Spleen (tissue), 11 donors: ENCODE data around the gene TSC22D1. TPM values are rescaled to one million over a fixed set of nuclear protein-coding genes. Genes with fewer than 3 reads are reported as not detected.
A peak's percentile ranks its signal among the peaks of the same experiment; 100 is the strongest.

ENCODE experiments used
- DNase-seq: peaks from one replicate; pipeline ENCODE4 v3.0.0-alpha.2; 2020
- H3K27ac ChIP-seq, 8 donors: fragments of 200-600 bp; sonication (generic) in 7 of 8; 1 replicate in 4 of 8; 2 replicates in 4 of 8; pipeline versions ENCODE4 v1.5.0 to v1.8.0; 2016 to 2021; ENCODE audit warnings: inconsistent platforms in 4 of 8, mild to moderate bottlenecking in 4 of 8, moderate library complexity in 1 of 8
- H3K27me3 ChIP-seq, 7 donors: fragments of 200-600 bp; sonication (generic) in 6 of 7; replicated peaks in 1 of 7; 1 replicate in 4 of 7; 2 replicates in 3 of 7; pipeline versions ENCODE4 v1.5.0 to v1.8.0; 2016 to 2021; ENCODE audit warnings: inconsistent platforms in 3 of 7, mild to moderate bottlenecking in 1 of 7
- H3K36me3 ChIP-seq, 6 donors: fragments of 200-600 bp; sonication (generic) in 5 of 6; 1 replicate in 4 of 6; 2 replicates in 2 of 6; pipeline versions ENCODE4 v1.5.0 to v1.8.0; 2016 to 2021; ENCODE audit warnings: inconsistent platforms in 2 of 6
- H3K4me1 ChIP-seq, 6 donors: fragments of 200-600 bp; sonication (generic) in 5 of 6; 1 replicate in 3 of 6; 2 replicates in 3 of 6; pipeline versions ENCODE4 v1.5.0 to v1.8.0; 2016 to 2021; ENCODE audit warnings: inconsistent platforms in 3 of 6
- H3K4me3 ChIP-seq, 8 donors: fragments of 200-600 bp; sonication (generic) in 7 of 8; 1 replicate in 4 of 8; 2 replicates in 4 of 8; pipeline versions ENCODE4 v1.5.0 to v1.8.0; 2016 to 2021; ENCODE audit warnings: inconsistent platforms in 4 of 8, mild to moderate bottlenecking in 4 of 8, moderate library complexity in 2 of 8
- H3K9me3 ChIP-seq, 8 donors: fragments of 200-600 bp; sonication (generic) in 7 of 8; 1 replicate in 4 of 8; 2 replicates in 4 of 8; pipeline versions ENCODE4 v1.5.0 to v1.8.0; 2016 to 2021; ENCODE audit warnings: inconsistent platforms in 4 of 8
- CTCF ChIP-seq, 11 experiments: fragments of 200-600 bp in 7 of 11; fragments of 450-650 bp in 4 of 11; sonication (generic) in 4 of 11; IDR thresholded peaks in 8 of 11; conservative IDR thresholded peaks in 3 of 11; 1 replicate in 7 of 11; 2 replicates in 4 of 11; pipeline versions ENCODE4 v1.4.0 to v1.8.0; 2016 to 2021; ENCODE audit warnings: antibody characterized with exemption in 11 of 11, inconsistent platforms in 4 of 11, mild to moderate bottlenecking in 1 of 11
- POLR2A ChIP-seq, 3 donors: fragments of 450-650 bp; IDR thresholded peaks; one replicate each; pipeline ENCODE4 v1.5.1; 2017; ENCODE audit warnings: antibody characterized with exemption in 3 of 3, mild to moderate bottlenecking in 1 of 3
- POLR2AphosphoS5 ChIP-seq, 3 donors: sonication (generic); formaldehyde crosslinking; IDR thresholded peaks; one replicate each; pipeline ENCODE4 v1.5.1; 2017; ENCODE audit warnings: antibody characterized with exemption in 3 of 3
- WGBS, 5 donors: extraction: QIAGEN DNeasy Blood & Tissue Kit in 3 of 5; methylation state at CpG; one replicate each; pipeline versions ENCODE4 v1.1.5 to v1.1.7; 2013 to 2018; 5-methylcytosine and 5-hydroxymethylcytosine counted together
- intact Hi-C: fragments of 100-400 bp; cut with DNase I; formaldehyde crosslinking; loops from one replicate; pipeline ENCODE4 v1.15.0; 2023; ENCODE audit warnings: low total_unique reads
- polyA plus RNA-seq, 3 donors: library from polyadenylated mRNA; stranded (reverse); fragments of 200-250 nt; gene quantifications; one replicate each; pipeline ENCODE4 v1.2.1, GENCODE V29; 2013
- total RNA-seq, 7 donors: library from RNA; depleted of rRNA in 3 of 7; stranded (reverse); fragments of >200 nt in 3 of 7; fragmentation: NEBNext Ultra II Directional in 4 of 7; extraction: Animal tissue kit (Norgen Biotek cat#: 25700) in 4 of 7; gene quantifications; one replicate each; pipeline versions ENCODE4 v1.1.0 to v1.2.1, GENCODE V29; 2016 to 2021
- donor health status: healthy with polysubstance abuse.
- donor health status: DM: no; HTN: no; CAD: no; lungs with moderate emphysema.
- donor health status: DM: no; HTN: no; CAD: no.
- donor health status: Bipolar disorder and iron deficiency.
- donor health status: healthy.
- donor health status: DM: no; HTN: no; CAD: no.
- donor health status: DM: yes; HTN: yes; CAD: no.

The TSC22D1 gene
- total and polyA plus RNA-seq, 10 donors: 14.3 to 66.3 (median 42.6) TPM

- Histone ChIP-seq H3K36me3 (no peaks in the 10 kb centered on the region), H3K27ac (no peak overlapping the region), H3K27me3 (peaks cover 0 to 20% (median 0%) of the 10 kb centered on the region in 7 donors), H3K4me1 (peaks cover 0 to 7% (median under 1%) of the 10 kb centered on the region in 6 donors), H3K9me3 (no peaks in the 10 kb centered on the region), H3K4me3 (no peak overlapping the region)
- 53 to 63% (median 57%) methylated on average over 15 of the region's 15 CpGs for WGBS, 5 donors
- no peak for TF ChIP-seq POLR2AphosphoS5 (IDR thresholded peaks at IDR 0.05)
- TF ChIP-seq POLR2A (IDR thresholded peaks at IDR 0.05): no peak
- no peak for TF ChIP-seq CTCF (IDR thresholded peaks at IDR 0.05 in 8 of 11, conservative IDR thresholded peaks at IDR 0.05 in 3 of 11)
- DNase-seq: peak; percentile 12
- intact Hi-C loops: no loop called here
Measured at GRCh38 chr13:44422755-44423643, 153.1 kb downstream of the TSC22D1 start.

GRCh38 chr13:44421853-44422525, 154.1 kb downstream of the TSC22D1 start:
- intact Hi-C loops: no loop called here
- DNase-seq: peak; percentile 27
- WGBS, 5 donors: 88 to 100% (median 90%) methylated on average over 2 of the region's 2 CpGs

GRCh38 chr13:44420376-44421220, 155.5 kb downstream of the TSC22D1 start:
- Histone ChIP-seq H3K9me3 (no peaks in the 10 kb centered on the region), H3K27ac (no peak overlapping the region), H3K4me1 (peaks cover 0 to 15% (median 2%) of the 10 kb centered on the region in 6 donors), H3K27me3 (peaks cover 0 to 20% (median 0%) of the 10 kb centered on the region in 7 donors), H3K36me3 (no peaks in the 10 kb centered on the region), H3K4me3 (no peak overlapping the region)
- intact Hi-C loops: no loop called here
- WGBS, 5 donors: 83 to 87% (median 85%) methylated on average over 15 of the region's 15 CpGs
- DNase-seq: no peak
- no peak for TF ChIP-seq CTCF (IDR thresholded peaks at IDR 0.05 in 8 of 11, conservative IDR thresholded peaks at IDR 0.05 in 3 of 11)
- no peak for TF ChIP-seq POLR2A (IDR thresholded peaks at IDR 0.05)
- TF ChIP-seq POLR2AphosphoS5 (IDR thresholded peaks at IDR 0.05): no peak

More at GRCh38 chr13:44421853-44422525, 154.1 kb downstream of the TSC22D1 start:
- H3K27ac ChIP-seq: no peak overlapping the region
- peaks cover 0 to 20% (median 0%) of the 10 kb centered on the region in 7 donors for H3K27me3 ChIP-seq
- peaks cover 0 to 7% (median 2%) of the 10 kb centered on the region in 6 donors for H3K4me1 ChIP-seq
- H3K36me3 ChIP-seq: no peaks in the 10 kb centered on the region
- TF ChIP-seq POLR2A (IDR thresholded peaks at IDR 0.05): no peak
- TF ChIP-seq CTCF (IDR thresholded peaks at IDR 0.05 in 8 of 11, conservative IDR thresholded peaks at IDR 0.05 in 3 of 11): no peak
- no peak for TF ChIP-seq POLR2AphosphoS5 (IDR thresholded peaks at IDR 0.05)
- no peak overlapping the region for H3K4me3 ChIP-seq
- H3K9me3 ChIP-seq: no peaks in the 10 kb centered on the region
